Heart right ventricle (tissue), 16 donors: ENCODE data around the gene FFAR1. TPM values are rescaled to one million over a fixed set of nuclear protein-coding genes. Genes with fewer than 3 reads are reported as not detected.

Experiments used
- ATAC-seq, 8 donors: fragments of 200-7000 bp; cut with Tn5 transposase; one replicate each; pipeline ENCODE4 v1.9.1; 2020; ENCODE audit warnings: mild to moderate bottlenecking in 8 of 8, moderate library complexity in 8 of 8, moderate number of reproducible peaks in 1 of 8
- DNase-seq, 2 donors: peaks; one replicate each; pipeline ENCODE4 v3.0.0-alpha.2; 2020
- H3K27ac ChIP-seq, 10 donors: fragments of 200-600 bp; sonication (generic) in 2 of 10; one replicate each; pipeline versions ENCODE4 v1.5.0 to v1.8.0; 2020 to 2022; ENCODE audit warnings: mild to moderate bottlenecking in 3 of 10
- H3K27me3 ChIP-seq, 7 donors: fragments of 200-600 bp; one replicate each; pipeline ENCODE4 v1.8.0; 2021 to 2022; ENCODE audit warnings: mild to moderate bottlenecking in 2 of 7
- H3K36me3 ChIP-seq, 9 donors: fragments of 200-600 bp; sonication (generic) in 1 of 9; one replicate each; pipeline versions ENCODE4 v1.5.0 to v1.8.0; 2020 to 2022; ENCODE audit warnings: mild to moderate bottlenecking in 2 of 9
- H3K4me1 ChIP-seq, 9 donors: fragments of 200-600 bp; sonication (generic) in 1 of 9; one replicate each; pipeline versions ENCODE4 v1.5.0 to v1.8.0; 2020 to 2022; ENCODE audit warnings: mild to moderate bottlenecking in 4 of 9
- H3K4me3 ChIP-seq, 10 donors: fragments of 200-600 bp; sonication (generic) in 2 of 10; one replicate each; pipeline versions ENCODE4 v1.5.0 to v1.8.0; 2020 to 2022; ENCODE audit warnings: mild to moderate bottlenecking in 7 of 10, moderate library complexity in 2 of 10
- H3K9me3 ChIP-seq, 11 donors: fragments of 200-600 bp in 10 of 11; sonication (generic) in 2 of 11; one replicate each; pipeline versions ENCODE4 v1.5.0 to v1.8.0; 2013 to 2022; ENCODE audit warnings: mild to moderate bottlenecking in 2 of 11, control low read depth in 1 of 11, moderate library complexity in 1 of 11
- WGBS, 2 donors: extraction: QIAGEN DNeasy Blood & Tissue Kit; methylation state at CpG; one replicate each; pipeline ENCODE4 v1.1.7; 2013; ENCODE audit warnings: inconsistent platforms in 1 of 2; 5-methylcytosine and 5-hydroxymethylcytosine counted together
- intact Hi-C, 10 donors: fragments of 100-400 bp; cut with DNase I; formaldehyde crosslinking; loops; one replicate each; pipeline versions ENCODE4 v1.11.1 to v1.14.2; 2022
- polyA plus RNA-seq, 2 donors: library from polyadenylated mRNA; stranded (reverse); fragments of 200-250 nt; gene quantifications; one replicate each; pipeline ENCODE4 v1.2.3, GENCODE V29; 2013
- total RNA-seq, 10 donors: library from RNA; stranded (reverse); fragmentation: NEBNext Ultra II Directional in 3 of 10; extraction: Animal tissue kit (Norgen Biotek cat#: 25700) in 3 of 10; gene quantifications; one replicate each; pipeline versions ENCODE4 v1.2.1 to v1.2.4, GENCODE V29; 2021 to 2023
- TF ChIP-seq, protein P1 (sequence below), 9 donors: fragments of 200-600 bp; sonication (generic) in 2 of 9; IDR thresholded peaks; one replicate each; pipeline versions ENCODE4 v1.5.0 to v1.8.0; 2021 to 2022; ENCODE audit warnings: antibody characterized with exemption in 9 of 9, mild to moderate bottlenecking in 5 of 9, moderate library complexity in 1 of 9
- donor health status: Arrhythmogenic right ventricular cardiomyopathy.
- donor health status: ischemic (EF 13 %, LVEDD 7.1; RV severe dilation, severe dysfunction).
- donor health status: healthy with polysubstance abuse.
- donor health status: DM: no; HTN: yes; CAD: no.
- donor health status: DM: no; HTN: no; CAD: no.
- donor health status: ischemic (EF 25% LVEDD 6.9; RV normal size, moderate dysfunction).
- donor health status: ischemic (EF 25% LVEDD 5.7; RV mildly dilated, moderate dysfunction).
- donor health status: healthy.
- donor health status: DM: yes; HTN: yes; CAD: no.
- donor health status: Ischemic cardiomyopathy.
- donor health status: ischemic (EF 35%, LVEDD 5.7; RV mildly dilated, moderate dysfunction).
- donor health status: nonischemic (EF 11% LVEDD 7.7; RV severe dilation, severe dysfunction).
- donor health status: DM: yes; HTN: yes; CAD: no.
- donor health status: PGD.
- donor health status: ischemic (EF 29% LVEDD 5.4; RV normal size, mild dysfunction).
- donor health status: nonischemic (EF 23%, LVEDD 6.1; RV moderate dilation, normal function).

Gene FFAR1
- total and polyA plus RNA-seq, 12 donors: not detected

DNA sequence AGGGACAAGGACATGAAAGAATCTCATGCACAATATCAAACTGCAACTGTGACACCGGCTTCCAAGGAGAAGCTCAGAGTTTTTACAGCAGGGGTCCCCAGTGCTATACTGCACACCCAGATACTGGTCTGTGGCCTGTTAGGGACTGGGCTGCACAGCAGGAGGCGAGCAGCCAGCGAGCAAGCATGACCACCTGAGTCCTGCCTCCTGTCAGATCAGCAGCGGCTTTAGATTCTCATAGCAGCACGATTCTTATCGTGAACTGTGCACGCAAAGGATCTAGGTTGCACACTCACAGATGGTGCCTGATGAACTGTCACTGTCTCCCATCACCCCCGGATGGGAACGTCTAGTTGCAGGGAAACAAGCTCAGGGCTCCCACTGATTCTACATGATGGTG lies 31.8 kb upstream of the FFAR1 start:
- intact Hi-C loops: no loop called here
- peaks cover 0 to 38% (median 16%) of the 10 kb centered on the region in 9 donors for H3K4me1 ChIP-seq
- no peak overlapping the region for H3K27ac ChIP-seq
- ATAC-seq (no peak), DNase-seq (no peak)
- 79 to 84% methylated on average over 9 of the region's 9 CpGs for WGBS, 2 donors
- no peaks in the 10 kb centered on the region for H3K27me3 ChIP-seq
- no peak overlapping the region for H3K4me3 ChIP-seq
- TF ChIP-seq, protein P1, sequence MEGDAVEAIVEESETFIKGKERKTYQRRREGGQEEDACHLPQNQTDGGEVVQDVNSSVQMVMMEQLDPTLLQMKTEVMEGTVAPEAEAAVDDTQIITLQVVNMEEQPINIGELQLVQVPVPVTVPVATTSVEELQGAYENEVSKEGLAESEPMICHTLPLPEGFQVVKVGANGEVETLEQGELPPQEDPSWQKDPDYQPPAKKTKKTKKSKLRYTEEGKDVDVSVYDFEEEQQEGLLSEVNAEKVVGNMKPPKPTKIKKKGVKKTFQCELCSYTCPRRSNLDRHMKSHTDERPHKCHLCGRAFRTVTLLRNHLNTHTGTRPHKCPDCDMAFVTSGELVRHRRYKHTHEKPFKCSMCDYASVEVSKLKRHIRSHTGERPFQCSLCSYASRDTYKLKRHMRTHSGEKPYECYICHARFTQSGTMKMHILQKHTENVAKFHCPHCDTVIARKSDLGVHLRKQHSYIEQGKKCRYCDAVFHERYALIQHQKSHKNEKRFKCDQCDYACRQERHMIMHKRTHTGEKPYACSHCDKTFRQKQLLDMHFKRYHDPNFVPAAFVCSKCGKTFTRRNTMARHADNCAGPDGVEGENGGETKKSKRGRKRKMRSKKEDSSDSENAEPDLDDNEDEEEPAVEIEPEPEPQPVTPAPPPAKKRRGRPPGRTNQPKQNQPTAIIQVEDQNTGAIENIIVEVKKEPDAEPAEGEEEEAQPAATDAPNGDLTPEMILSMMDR (IDR thresholded peaks at IDR 0.05): no peak
- no peaks in the 10 kb centered on the region for H3K9me3 ChIP-seq
- H3K36me3 ChIP-seq: no peaks in the 10 kb centered on the region

DNA sequence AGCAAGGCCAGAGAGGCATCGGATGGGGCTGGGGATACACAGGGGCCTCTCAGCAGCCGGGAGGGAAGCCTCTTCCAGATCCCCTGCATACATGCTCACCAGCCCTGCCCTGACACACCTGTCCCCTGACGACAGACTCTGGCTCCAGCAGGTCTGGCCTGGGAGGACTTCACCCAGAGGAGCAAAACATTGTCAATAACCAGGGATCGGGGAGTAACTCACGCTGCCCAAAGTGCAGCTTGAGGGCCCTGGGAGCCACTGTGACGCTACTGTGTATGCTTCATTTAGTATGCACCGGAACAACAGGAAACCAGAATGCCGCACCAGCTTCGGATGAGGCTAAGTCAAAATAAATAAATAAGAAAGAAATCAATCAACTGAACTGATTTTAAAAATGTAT lies 31.1 kb upstream of the FFAR1 start:
- no peaks in the 10 kb centered on the region for H3K36me3 ChIP-seq
- no peaks in the 10 kb centered on the region for H3K27me3 ChIP-seq
- H3K9me3 ChIP-seq: no peaks in the 10 kb centered on the region
- peaks cover 0 to 40% (median 16%) of the 10 kb centered on the region in 9 donors for H3K4me1 ChIP-seq
- TF ChIP-seq, protein P1 (IDR thresholded peaks at IDR 0.05): no peak
- DNase-seq: no peak
- intact Hi-C loops: no loop called here
- H3K4me3 ChIP-seq: no peak overlapping the region
- H3K27ac ChIP-seq: no peak overlapping the region
- WGBS, 2 donors: 88 to 90% methylated on average over 9 of the region's 9 CpGs
- no peak for ATAC-seq

DNA sequence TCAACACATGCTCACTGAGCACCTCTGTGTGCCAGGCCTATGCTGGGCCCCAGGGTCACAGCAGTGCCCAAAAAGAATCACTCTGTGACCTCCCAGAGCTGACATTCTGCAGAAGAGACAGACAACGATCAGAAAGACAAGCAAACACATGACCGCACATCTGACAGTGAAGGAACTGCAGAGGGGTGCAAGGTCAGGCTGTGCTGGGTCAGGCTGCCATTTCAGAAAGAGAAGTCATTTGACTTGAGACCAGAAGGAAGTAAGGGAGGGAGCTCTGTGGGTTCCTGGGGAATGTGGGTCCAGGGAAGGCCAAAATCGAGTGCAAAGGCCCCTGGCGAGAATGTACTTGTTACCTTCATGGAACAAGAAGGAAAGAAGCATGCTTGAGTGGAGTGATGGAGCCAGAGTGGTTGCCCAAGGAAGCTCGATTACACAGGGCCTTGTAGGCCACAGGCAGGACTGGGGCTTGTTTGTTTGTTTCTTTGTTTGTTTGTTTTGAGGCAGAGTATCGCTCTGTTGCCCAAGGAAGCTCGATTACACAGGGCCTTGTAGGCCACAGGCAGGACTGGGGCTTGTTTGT lies 30.1 kb upstream of the FFAR1 start:
- no peaks in the 10 kb centered on the region for H3K36me3 ChIP-seq
- intact Hi-C loops: no loop called here
- TF ChIP-seq, protein P1 (IDR thresholded peaks at IDR 0.05): no peak
- peaks cover 0 to 40% (median 16%) of the 10 kb centered on the region in 9 donors for H3K4me1 ChIP-seq
- WGBS, 2 donors: 83 to 84% methylated on average over 7 of the region's 7 CpGs
- ATAC-seq (no peak), DNase-seq (no peak)
- H3K27me3 ChIP-seq: no peaks in the 10 kb centered on the region
- H3K27ac ChIP-seq: peak overlapping the region in 1 of 10 donors; percentile 75
- H3K4me3 ChIP-seq: no peak overlapping the region
- H3K9me3 ChIP-seq: peaks cover 0 to 7% (median 0%) of the 10 kb centered on the region in 11 donors

DNA sequence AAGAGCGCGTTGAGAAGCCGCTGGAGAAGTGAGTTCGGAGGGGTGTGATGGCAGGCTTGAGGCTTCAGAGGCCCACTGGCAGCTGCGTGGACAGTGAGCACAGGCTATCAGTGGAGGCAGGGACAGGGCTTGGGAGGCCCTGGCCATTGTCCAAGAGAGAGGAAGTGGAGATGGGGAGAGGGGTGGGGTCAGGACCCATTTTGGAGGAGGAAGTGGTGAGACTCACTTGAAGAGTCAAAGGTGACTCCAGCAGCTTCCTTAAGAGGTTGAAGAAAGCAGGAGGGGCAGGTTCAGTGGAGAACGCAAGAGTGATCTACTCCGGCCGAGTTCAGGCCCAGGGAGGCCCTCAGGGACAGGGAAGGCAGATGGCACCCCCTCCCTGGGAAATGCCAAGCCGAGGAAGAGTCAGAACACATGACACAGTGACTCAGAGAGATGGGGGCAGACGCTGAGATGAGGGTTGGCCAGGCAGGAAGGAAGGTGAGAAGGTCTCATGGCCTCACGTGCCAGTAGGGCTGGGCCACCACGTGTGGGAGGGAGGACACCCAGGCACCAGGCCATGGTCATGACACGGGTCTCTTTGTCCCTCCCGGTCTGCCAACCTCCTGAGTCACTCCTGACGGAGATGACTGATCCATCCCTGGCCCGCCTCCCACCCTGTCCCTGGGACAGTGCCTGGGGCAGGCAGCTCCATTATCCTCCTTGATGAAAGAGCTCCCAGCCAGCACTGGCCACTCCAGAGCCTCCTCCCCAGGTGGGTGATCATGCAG lies 28.8 kb upstream of the FFAR1 start:
- ATAC-seq (peak; percentile 61 to 92 (median 74)), DNase-seq (peak; percentile 37 to 49)
- H3K4me3 ChIP-seq: no peak overlapping the region
- H3K36me3 ChIP-seq: no peaks in the 10 kb centered on the region
- intact Hi-C loops: no loop called here
- H3K4me1 ChIP-seq: peaks cover 0 to 40% (median 16%) of the 10 kb centered on the region in 9 donors
- no peaks in the 10 kb centered on the region for H3K27me3 ChIP-seq
- WGBS, 2 donors: 52 to 66% methylated on average over 16 of the region's 16 CpGs
- peaks cover 0 to 7% (median 0%) of the 10 kb centered on the region in 11 donors for H3K9me3 ChIP-seq
- TF ChIP-seq, protein P1 (IDR thresholded peaks at IDR 0.05): no peak
- peak overlapping the region in 1 of 10 donors; percentile 75 for H3K27ac ChIP-seq
